H9 (cell line): ENCODE measurements around the gene CDKAL1. TPM values are rescaled to one million over a fixed set of nuclear protein-coding genes. Genes with fewer than 3 reads are reported as not detected.

Experiments used
- DNase-seq: peaks from one replicate; pipeline ENCODE4 v3.0.0-alpha.2; 2017
- H2AFZ ChIP-seq: one replicate; pipeline ENCODE4 v1.6.1; 2013; ENCODE audit warnings: mild to moderate bottlenecking, low read length, control low read depth, moderate library complexity
- H2AK5ac ChIP-seq: 2 replicates; pipeline ENCODE4 v1.6.1; 2013; ENCODE audit warnings: low read length, control low read depth, mixed read lengths; ENCODE audit not compliant: insufficient read length
- H2BK120ac ChIP-seq: one replicate; pipeline ENCODE4 v1.6.1; 2013; ENCODE audit warnings: low read depth, mild to moderate bottlenecking, low read length, control low read depth, inconsistent platforms; ENCODE audit not compliant: poor library complexity, severe bottlenecking
- H2BK12ac ChIP-seq: 2 replicates; pipeline ENCODE4 v1.6.1; 2013; ENCODE audit warnings: low read length, control low read depth, mixed read lengths, low read depth; ENCODE audit not compliant: insufficient read length
- H2BK15ac ChIP-seq: 2 replicates; pipeline ENCODE4 v1.6.1; 2013; ENCODE audit warnings: low read depth, low read length, control low read depth
- H2BK20ac ChIP-seq: one replicate; pipeline ENCODE4 v1.6.1; 2013; ENCODE audit warnings: low read depth, mild to moderate bottlenecking, low read length, control low read depth, inconsistent platforms; ENCODE audit not compliant: poor library complexity, severe bottlenecking
- H2BK5ac ChIP-seq: 2 replicates; pipeline ENCODE4 v1.6.1; 2013; ENCODE audit warnings: low read length, control low read depth, mixed read lengths; ENCODE audit not compliant: insufficient read length
- H3K14ac ChIP-seq: 2 replicates; pipeline ENCODE4 v1.6.1; 2013; ENCODE audit warnings: low read length, control low read depth; ENCODE audit not compliant: insufficient read depth
- H3K18ac ChIP-seq: 2 replicates; pipeline ENCODE4 v1.6.1; 2013; ENCODE audit warnings: low read depth, mild to moderate bottlenecking, mixed read lengths, low read length, control low read depth; ENCODE audit not compliant: insufficient read length
- H3K23ac ChIP-seq: 2 replicates; pipeline ENCODE4 v1.6.1; 2013; ENCODE audit warnings: low read length, control low read depth, mixed read lengths, low read depth; ENCODE audit not compliant: insufficient read length
- H3K23me2 ChIP-seq: 2 replicates; pipeline ENCODE4 v1.6.1; 2013; ENCODE audit warnings: low read depth, mild to moderate bottlenecking, mixed read lengths, low read length, control low read depth; ENCODE audit not compliant: insufficient read length, poor library complexity, severe bottlenecking
- H3K27ac ChIP-seq: 2 replicates; pipeline ENCODE4 v1.5.1; 2013; ENCODE audit warnings: low read length, control low read depth, mixed read lengths, low read depth; ENCODE audit not compliant: insufficient read length
- H3K27me3 ChIP-seq: 2 replicates; pipeline ENCODE4 v1.6.1; 2013; ENCODE audit warnings: low read length, control low read depth, inconsistent platforms; ENCODE audit not compliant: insufficient read depth
- H3K4ac ChIP-seq: 2 replicates; pipeline ENCODE4 v1.6.1; 2013; ENCODE audit warnings: low read depth, mild to moderate bottlenecking, control low read depth, inconsistent platforms, low read length, moderate library complexity
- H3K4me1 ChIP-seq: 2 replicates; pipeline ENCODE4 v1.6.1; 2013; ENCODE audit warnings: low read length, control low read depth, inconsistent platforms; ENCODE audit not compliant: insufficient read depth
- H3K4me2 ChIP-seq: 2 replicates; pipeline ENCODE4 v1.6.1; 2013; ENCODE audit warnings: low read length, control low read depth, mixed read lengths; ENCODE audit not compliant: insufficient read length, insufficient read depth
- H3K56ac ChIP-seq: 2 replicates; pipeline ENCODE4 v1.6.1; 2013; ENCODE audit warnings: low read depth, mild to moderate bottlenecking, mixed read lengths, low read length, control low read depth; ENCODE audit not compliant: insufficient read length
- H3K79me1 ChIP-seq: 2 replicates; pipeline ENCODE4 v1.6.1; 2013; ENCODE audit warnings: low read depth, mild to moderate bottlenecking, moderate library complexity, low read length, control low read depth, inconsistent platforms; ENCODE audit not compliant: insufficient read depth, poor library complexity, severe bottlenecking
- H3K79me2 ChIP-seq: 2 replicates; pipeline ENCODE4 v1.6.1; 2013; ENCODE audit warnings: low read length, control low read depth, inconsistent platforms; ENCODE audit not compliant: insufficient read depth
- H3K9ac ChIP-seq: 2 replicates; pipeline ENCODE4 v1.6.1; 2013; ENCODE audit warnings: low read length, control low read depth, mixed read lengths; ENCODE audit not compliant: insufficient read length; ENCODE audit errors: extremely low read depth
- H3K9me3 ChIP-seq: one replicate; pipeline ENCODE4 v1.6.1; 2013; ENCODE audit warnings: low read depth, low read length, inconsistent platforms; ENCODE audit not compliant: control insufficient read depth
- H3T11ph ChIP-seq: one replicate; pipeline ENCODE4 v1.6.1; 2013; ENCODE audit warnings: mild to moderate bottlenecking, low read length, control low read depth, inconsistent platforms
- H4K20me1 ChIP-seq: one replicate; pipeline ENCODE4 v1.6.1; 2013; ENCODE audit not compliant: control insufficient read depth, insufficient read length, insufficient read depth
- H4K5ac ChIP-seq: 2 replicates; pipeline ENCODE4 v1.6.1; 2013; ENCODE audit warnings: low read depth, mild to moderate bottlenecking, mixed read lengths, low read length, control low read depth; ENCODE audit not compliant: insufficient read length
- H4K8ac ChIP-seq: replicated peaks from 2 replicates; pipeline ENCODE4 v1.6.1; 2013; ENCODE audit warnings: low read length, control low read depth, mixed read lengths, low read depth; ENCODE audit not compliant: insufficient read length
- H4K91ac ChIP-seq: 2 replicates; pipeline ENCODE4 v1.6.1; 2013; ENCODE audit warnings: low read depth, mild to moderate bottlenecking, moderate library complexity, mixed read lengths, low read length, control low read depth; ENCODE audit not compliant: insufficient read length
- H3K27ac Mint-ChIP-seq, 3 experiments: 2 replicates in 2 of 3; 3 replicates in 1 of 3; pipeline ENCODE4 v1.8.0; 2020 to 2021; ENCODE audit warnings: mixed read lengths in 3 of 3, mild to moderate bottlenecking in 1 of 3, moderate library complexity in 1 of 3
- H3K27me3 Mint-ChIP-seq: 2 replicates; pipeline ENCODE4 v1.8.0; 2021; ENCODE audit warnings: low read depth, mild to moderate bottlenecking, moderate library complexity, mixed read lengths
- H3K36me3 Mint-ChIP-seq, 3 experiments: 2 replicates in 2 of 3; 3 replicates in 1 of 3; pipeline ENCODE4 v1.8.0; 2020 to 2021; ENCODE audit warnings: low read depth in 3 of 3, mixed read lengths in 3 of 3; ENCODE audit not compliant: insufficient read depth in 1 of 3
- H3K4me1 Mint-ChIP-seq, 2 experiments: 2 replicates each; pipeline ENCODE4 v1.8.0; 2020; ENCODE audit warnings: mixed read lengths in 2 of 2
- H3K4me3 Mint-ChIP-seq, 2 experiments: 2 replicates in 1 of 2; 3 replicates in 1 of 2; pipeline ENCODE4 v1.8.0; 2020 to 2021; ENCODE audit warnings: mild to moderate bottlenecking in 2 of 2, mixed read lengths in 2 of 2, moderate library complexity in 1 of 2
- H3K9me3 Mint-ChIP-seq, 2 experiments: 2 replicates in 1 of 2; 3 replicates in 1 of 2; pipeline ENCODE4 v1.8.0; 2020; ENCODE audit warnings: mild to moderate bottlenecking in 2 of 2, mixed read lengths in 2 of 2, moderate library complexity in 1 of 2
- WGBS: extraction: QIAGEN DNeasy Blood & Tissue Kit; methylation state at CpG from one replicate; pipeline ENCODE4 v1.1.7; 2013; ENCODE audit warnings: missing lambda C conversion rate, low lambda C conversion rate, mixed read lengths; ENCODE audit not compliant: insufficient read length; ENCODE audit errors: extremely low coverage; 5-methylcytosine and 5-hydroxymethylcytosine counted together
- total RNA-seq: library from RNA; stranded (reverse); gene quantifications from 2 replicates; pipeline ENCODE4 v1.2.1, GENCODE V29; 2021
- TF ChIP-seq, protein P1 (sequence below): fragments of 200-600 bp; sonication (generic); conservative IDR thresholded peaks from 3 replicates; pipeline ENCODE4 v1.8.0; 2021; ENCODE audit warnings: antibody characterized with exemption, mild to moderate bottlenecking

The CDKAL1 gene
- total RNA-seq, 1 experiment from 2014 or later, result 23.0 TPM

DNA sequence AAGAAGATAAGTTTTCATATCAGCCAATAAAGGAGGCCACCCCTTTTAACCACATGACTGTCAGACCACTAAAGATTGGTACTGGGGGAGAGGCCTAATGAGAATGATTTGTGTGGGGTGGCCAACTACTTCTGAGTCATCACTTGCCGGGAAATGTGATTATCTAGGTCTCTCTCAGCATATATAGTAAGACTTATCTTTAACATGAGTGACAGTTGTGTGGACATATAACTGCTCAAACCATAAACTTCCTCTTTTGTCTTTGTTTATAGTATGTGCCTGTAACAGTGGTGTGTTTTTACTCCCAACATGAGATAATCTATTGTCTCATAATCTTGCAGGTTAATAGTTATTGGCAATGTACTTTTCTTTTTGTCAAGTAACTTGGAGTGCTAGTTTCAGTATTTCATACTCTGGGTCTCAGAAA, 312.4 kb downstream of the CDKAL1 start:
- H3K9me3 Mint-ChIP-seq, result no peaks in the 10 kb centered on the region
- Histone ChIP-seq H3K23me2 (no peaks in the 10 kb centered on the region), H3K9me3 (no peaks in the 10 kb centered on the region), H3K79me2 (no peaks in the 10 kb centered on the region), H2AFZ (no peak overlapping the region), H4K8ac (no peak overlapping the region), H4K91ac (no peak overlapping the region), H2BK15ac (no peak overlapping the region), H3K4ac (no peak overlapping the region), H3K18ac (no peak overlapping the region), H2AK5ac (no peak overlapping the region), H3K9ac (no peak overlapping the region), H2BK20ac (no peak overlapping the region), H4K20me1 (no peaks in the 10 kb centered on the region), H2BK5ac (no peak overlapping the region), H2BK120ac (no peak overlapping the region), H3K23ac (no peak overlapping the region), H3T11ph (no peak overlapping the region), H3K56ac (no peak overlapping the region), H3K27ac (no peak overlapping the region), H3K79me1 (no peaks in the 10 kb centered on the region), H3K14ac (no peak overlapping the region), H3K4me2 (no peak overlapping the region), H3K4me1 (peaks cover 2% of the 10 kb centered on the region), H3K27me3 (no peaks in the 10 kb centered on the region), H4K5ac (no peak overlapping the region), H2BK12ac (no peak overlapping the region)
- no CpG with 5 or more reads among the region's 1 CpG for WGBS
- H3K36me3 Mint-ChIP-seq, result no peaks in the 10 kb centered on the region; a peak in 1 of 7 replicates
- H3K27me3 Mint-ChIP-seq, result no peaks in the 10 kb centered on the region
- H3K27ac Mint-ChIP-seq, result peak overlapping the region in 1 of 3 experiments; percentile 47; a peak in 1 of 7 replicates
- TF ChIP-seq, protein P1, sequence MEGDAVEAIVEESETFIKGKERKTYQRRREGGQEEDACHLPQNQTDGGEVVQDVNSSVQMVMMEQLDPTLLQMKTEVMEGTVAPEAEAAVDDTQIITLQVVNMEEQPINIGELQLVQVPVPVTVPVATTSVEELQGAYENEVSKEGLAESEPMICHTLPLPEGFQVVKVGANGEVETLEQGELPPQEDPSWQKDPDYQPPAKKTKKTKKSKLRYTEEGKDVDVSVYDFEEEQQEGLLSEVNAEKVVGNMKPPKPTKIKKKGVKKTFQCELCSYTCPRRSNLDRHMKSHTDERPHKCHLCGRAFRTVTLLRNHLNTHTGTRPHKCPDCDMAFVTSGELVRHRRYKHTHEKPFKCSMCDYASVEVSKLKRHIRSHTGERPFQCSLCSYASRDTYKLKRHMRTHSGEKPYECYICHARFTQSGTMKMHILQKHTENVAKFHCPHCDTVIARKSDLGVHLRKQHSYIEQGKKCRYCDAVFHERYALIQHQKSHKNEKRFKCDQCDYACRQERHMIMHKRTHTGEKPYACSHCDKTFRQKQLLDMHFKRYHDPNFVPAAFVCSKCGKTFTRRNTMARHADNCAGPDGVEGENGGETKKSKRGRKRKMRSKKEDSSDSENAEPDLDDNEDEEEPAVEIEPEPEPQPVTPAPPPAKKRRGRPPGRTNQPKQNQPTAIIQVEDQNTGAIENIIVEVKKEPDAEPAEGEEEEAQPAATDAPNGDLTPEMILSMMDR, result no peak
- no peak overlapping the region for H3K4me3 Mint-ChIP-seq
- H3K4me1 Mint-ChIP-seq, result peaks cover 3 to 6% of the 10 kb centered on the region in 2 experiments; a peak in 2 of 4 replicates
- DNase-seq, result no peak
